ENCODE results near the gene CDRT4. TPM values are rescaled to one million over a fixed set of nuclear protein-coding genes. Genes with fewer than 3 reads are reported as not detected.

CDRT4 gene
- total RNA-seq, 2 donors from 2014 or later: 12.8 to 16.2 TPM

DNA sequence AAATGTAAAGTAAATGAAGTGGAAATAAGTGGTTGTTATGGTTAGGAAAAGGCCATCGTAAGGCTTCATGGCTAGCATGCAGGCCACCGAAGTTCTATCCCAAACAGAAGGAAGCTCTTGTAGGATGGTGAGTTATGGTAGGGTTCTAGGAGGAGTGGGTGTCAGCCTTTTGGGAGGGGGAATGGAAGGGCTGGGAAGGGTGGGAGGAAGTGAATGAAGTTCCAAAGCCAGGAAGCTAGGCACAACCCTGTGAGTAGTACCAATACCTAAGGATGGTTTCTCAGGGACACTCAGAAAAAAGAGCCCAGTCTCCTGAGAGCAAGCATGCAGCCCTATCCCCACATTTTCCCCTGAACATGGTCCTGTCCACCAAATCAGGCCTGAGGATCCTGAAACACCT lies 36.3 kb upstream of the CDRT4 start:
- Mint-ChIP-seq H3K4me1 (ENCODE audit: low read depth) (peaks cover 7% of the 10 kb centered on the region), H3K9me3 (no peaks in the 10 kb centered on the region), H3K27ac (no peak overlapping the region), H3K4me3 (no peak overlapping the region), H3K27me3 (ENCODE audit: low read depth) (no peaks in the 10 kb centered on the region), H3K36me3 (ENCODE audit: insufficient read depth in 2 of 2) (peaks cover 0 to 2% of the 10 kb centered on the region in 2 donors)
- no peak for ATAC-seq (replicated peaks in 1 of 2)
- no peak for DNase-seq

DNA sequence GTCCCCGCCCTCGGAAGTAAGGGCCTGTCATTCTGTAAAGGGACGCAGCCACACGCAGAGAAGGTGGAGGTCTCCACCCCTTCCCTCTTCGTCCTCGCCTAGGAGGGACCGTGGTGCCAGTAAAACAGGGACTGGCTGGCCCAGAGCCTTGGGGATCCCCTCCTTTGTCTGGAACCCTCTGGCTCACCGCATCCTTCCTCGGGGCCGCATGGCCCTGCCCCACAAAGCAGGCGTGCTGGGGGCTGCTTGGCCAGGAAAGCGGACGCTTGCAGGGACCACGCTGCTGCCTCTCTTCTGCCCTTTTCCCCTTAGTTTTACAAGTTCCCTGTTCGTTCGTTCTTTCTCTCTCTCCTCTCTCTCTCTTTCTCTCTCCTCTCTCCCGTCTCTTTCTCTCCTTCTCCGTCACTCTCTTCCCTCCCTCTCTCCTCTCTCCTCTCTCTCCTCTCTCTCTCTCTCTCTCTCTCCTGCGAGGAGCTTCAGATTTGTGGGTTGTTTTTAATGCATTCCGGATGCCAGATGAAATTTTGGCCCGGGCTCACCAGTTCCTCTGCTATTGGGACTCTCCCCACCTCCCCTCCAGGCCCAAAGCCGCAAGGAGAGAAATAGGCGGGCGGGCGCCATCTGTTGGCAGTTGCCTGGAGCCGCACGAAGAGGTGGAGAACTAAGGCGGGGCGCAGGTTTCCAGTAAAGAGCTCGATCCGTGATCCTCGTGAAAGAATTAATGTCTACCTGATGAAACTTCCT lies 35.1 kb upstream of the CDRT4 start:
- peak; percentile 80 to 88 for ATAC-seq (replicated peaks in 1 of 2)
- Mint-ChIP-seq H3K36me3 (ENCODE audit: insufficient read depth in 2 of 2) (peaks cover 0 to 2% of the 10 kb centered on the region in 2 donors), H3K4me1 (ENCODE audit: low read depth) (peaks cover 7% of the 10 kb centered on the region), H3K9me3 (no peaks in the 10 kb centered on the region), H3K27me3 (ENCODE audit: low read depth) (no peaks in the 10 kb centered on the region), H3K4me3 (no peak overlapping the region), H3K27ac (no peak overlapping the region)
- DNase-seq: peak; percentile 75 to 76

DNA sequence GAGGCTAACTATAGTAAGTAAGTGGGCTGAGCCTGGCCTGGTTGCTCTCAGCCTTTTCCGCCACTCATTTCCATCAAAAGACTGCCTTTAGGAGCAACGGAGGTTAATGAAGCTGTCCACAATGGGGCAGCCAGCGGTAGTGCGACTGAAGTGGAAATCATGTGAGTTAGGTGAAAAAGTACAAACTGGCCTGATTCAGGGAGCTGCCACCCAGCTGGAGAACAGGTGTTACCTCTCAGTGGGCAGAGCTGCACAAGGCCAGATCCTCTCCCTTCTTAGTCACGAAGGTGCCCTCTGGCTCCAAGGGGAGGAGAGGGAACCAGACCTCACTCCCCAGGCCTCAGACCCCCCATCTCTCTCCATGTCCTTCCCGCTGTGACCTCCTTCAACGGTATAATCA lies 34.4 kb upstream of the CDRT4 start:
- Mint-ChIP-seq H3K27ac (no peak overlapping the region), H3K36me3 (ENCODE audit: insufficient read depth in 2 of 2) (peaks cover 0 to 2% of the 10 kb centered on the region in 2 donors), H3K27me3 (ENCODE audit: low read depth) (no peaks in the 10 kb centered on the region), H3K4me3 (no peak overlapping the region), H3K4me1 (ENCODE audit: low read depth) (peaks cover 7% of the 10 kb centered on the region), H3K9me3 (no peaks in the 10 kb centered on the region)
- ATAC-seq (replicated peaks in 1 of 2) (no peak), DNase-seq (no peak)

DNA sequence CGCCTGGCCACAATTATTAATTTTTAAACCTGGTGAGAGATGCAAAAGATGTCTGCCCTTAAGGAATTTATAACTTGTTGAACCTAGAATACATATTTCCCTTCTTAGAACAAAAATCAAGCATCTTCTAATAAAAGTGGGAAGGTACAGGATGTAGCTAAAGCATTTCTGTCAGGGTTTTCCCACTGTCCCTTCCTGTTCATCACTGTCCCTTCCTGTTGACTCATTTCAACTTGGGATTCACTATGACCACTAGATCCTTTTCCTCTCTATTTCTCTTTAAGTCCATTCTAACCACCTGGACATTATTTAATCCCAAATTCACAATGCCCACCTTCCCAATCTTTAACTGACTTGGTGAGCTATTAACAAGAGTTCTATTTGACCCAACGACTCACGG lies 33.9 kb upstream of the CDRT4 start:
- no peak for ATAC-seq (replicated peaks in 1 of 2)
- H3K27me3 Mint-ChIP-seq (ENCODE audit: low read depth): no peaks in the 10 kb centered on the region
- H3K4me1 Mint-ChIP-seq (ENCODE audit: low read depth): peaks cover 7% of the 10 kb centered on the region
- no peak overlapping the region for H3K4me3 Mint-ChIP-seq
- peaks cover 0 to 2% of the 10 kb centered on the region in 2 donors for H3K36me3 Mint-ChIP-seq (ENCODE audit: insufficient read depth in 2 of 2)
- no peak for DNase-seq
- H3K27ac Mint-ChIP-seq: no peak overlapping the region
- H3K9me3 Mint-ChIP-seq: no peaks in the 10 kb centered on the region

DNA sequence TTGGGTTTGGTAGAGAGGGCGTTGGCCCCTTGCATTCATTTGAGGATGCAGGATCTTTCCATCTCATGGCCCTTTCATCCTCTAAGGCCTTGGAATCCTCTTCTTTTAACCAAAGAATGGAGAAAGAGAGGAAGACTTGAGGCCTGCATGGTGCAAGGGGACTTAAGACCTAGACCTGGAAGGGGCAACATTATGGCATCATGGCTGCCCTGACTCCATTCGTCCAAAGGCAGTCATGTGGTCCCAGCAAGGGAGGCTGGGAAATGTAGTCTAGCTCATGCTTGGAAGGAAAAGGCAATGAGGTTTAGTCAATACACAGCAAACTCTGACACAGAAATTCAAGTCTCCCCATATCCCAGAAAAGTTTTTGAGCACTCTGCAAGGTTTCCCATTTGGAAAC lies 30.7 kb upstream of the CDRT4 start:
- Mint-ChIP-seq H3K4me1 (ENCODE audit: low read depth) (peaks cover 7% of the 10 kb centered on the region), H3K36me3 (ENCODE audit: insufficient read depth in 2 of 2) (peaks cover 0 to 2% of the 10 kb centered on the region in 2 donors), H3K4me3 (no peak overlapping the region), H3K27me3 (ENCODE audit: low read depth) (no peaks in the 10 kb centered on the region), H3K9me3 (no peaks in the 10 kb centered on the region), H3K27ac (no peak overlapping the region)
- DNase-seq (no peak), ATAC-seq (replicated peaks in 1 of 2) (no peak)

DNA sequence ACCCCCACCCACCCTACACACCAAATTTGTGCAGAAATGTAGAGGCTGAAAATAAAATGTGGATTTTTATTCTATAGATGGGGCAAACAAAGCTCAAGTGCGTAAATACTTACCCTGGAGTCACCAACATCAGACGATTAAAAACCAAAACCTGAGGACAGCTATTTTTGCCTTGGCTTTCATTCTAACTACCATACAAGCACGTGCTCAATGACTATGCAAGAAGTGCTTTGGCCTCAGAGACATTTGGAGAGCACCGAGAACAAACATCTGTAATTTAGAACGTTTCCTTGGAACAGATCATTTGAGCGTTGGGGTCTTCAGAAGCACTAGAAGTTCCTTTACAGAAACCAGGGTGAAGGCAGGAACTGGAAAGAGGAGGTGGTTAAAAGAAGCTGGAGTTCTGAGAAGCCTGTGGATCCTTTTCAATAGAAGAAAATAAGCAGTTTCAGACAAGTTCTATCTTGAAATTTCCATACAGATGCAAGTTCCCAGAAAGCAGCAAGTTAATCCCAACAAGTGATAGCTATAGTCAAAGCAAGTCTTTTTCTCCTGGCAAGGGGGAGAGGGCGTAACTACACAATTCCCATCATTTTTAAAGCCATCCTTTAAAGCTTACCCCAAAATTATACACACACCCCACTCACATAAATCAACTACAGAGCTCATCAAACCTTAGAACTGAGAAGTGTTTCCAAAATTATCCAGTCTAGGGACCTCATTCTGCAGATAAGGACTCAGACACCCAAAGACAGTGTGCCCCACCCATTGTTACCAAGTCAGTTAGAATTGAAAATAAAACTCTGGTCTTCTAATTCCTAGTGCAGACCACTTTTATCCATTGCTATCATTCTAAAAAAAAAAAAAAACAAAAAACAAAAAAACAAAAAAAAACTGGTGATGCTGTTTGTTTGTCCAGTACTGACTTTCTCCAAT lies 29.6 kb upstream of the CDRT4 start:
- DNase-seq (no peak), ATAC-seq (replicated peaks in 1 of 2) (no peak)
- Mint-ChIP-seq H3K27ac (no peak overlapping the region), H3K36me3 (ENCODE audit: insufficient read depth in 2 of 2) (peaks cover 0 to 2% of the 10 kb centered on the region in 2 donors), H3K27me3 (ENCODE audit: low read depth) (no peaks in the 10 kb centered on the region), H3K4me3 (no peak overlapping the region), H3K4me1 (ENCODE audit: low read depth) (no peaks in the 10 kb centered on the region), H3K9me3 (no peaks in the 10 kb centered on the region)

DNA sequence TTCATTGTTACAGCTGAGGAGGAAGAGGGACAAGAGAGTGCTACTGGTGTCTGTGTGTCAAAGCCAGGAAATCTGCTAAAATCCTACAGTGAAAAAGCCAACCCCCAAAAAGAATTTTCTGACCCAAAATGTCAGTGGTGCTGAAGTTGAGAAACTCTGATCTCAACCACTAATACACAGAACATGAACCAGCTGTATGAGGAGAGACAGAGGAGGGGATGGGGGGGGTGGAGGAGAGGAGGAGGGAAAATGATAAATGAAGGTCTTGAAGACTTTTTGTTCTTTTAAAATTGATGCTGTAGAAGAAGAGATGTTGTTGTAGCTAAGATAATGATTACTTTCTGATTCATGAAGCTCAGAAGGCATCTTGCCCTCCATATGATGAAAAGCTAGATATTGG lies 27.4 kb upstream of the CDRT4 start:
- DNase-seq (no peak), ATAC-seq (replicated peaks in 1 of 2) (no peak)
- Mint-ChIP-seq H3K27ac (no peak overlapping the region), H3K9me3 (no peaks in the 10 kb centered on the region), H3K27me3 (ENCODE audit: low read depth) (no peaks in the 10 kb centered on the region), H3K4me3 (no peak overlapping the region), H3K4me1 (ENCODE audit: low read depth) (peaks cover 15% of the 10 kb centered on the region), H3K36me3 (ENCODE audit: insufficient read depth in 2 of 2) (no peaks in the 10 kb centered on the region)

DNA sequence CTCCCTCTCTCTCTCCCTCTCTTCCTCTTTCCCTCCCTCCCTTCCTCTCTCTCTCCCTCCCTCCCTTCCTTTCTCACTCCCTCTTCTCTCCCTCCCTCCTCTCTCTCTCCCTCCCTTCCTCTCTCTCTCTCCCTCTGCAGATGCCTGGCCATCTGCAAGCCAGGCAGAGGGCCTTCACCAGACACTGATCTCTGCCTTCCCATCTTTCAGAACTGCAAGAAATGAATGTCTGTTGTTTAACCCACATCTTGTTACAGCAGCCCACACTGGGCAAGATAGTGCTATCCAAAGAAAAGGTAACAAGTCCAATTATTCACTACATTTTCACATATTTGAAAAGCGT lies 26.2 kb upstream of the CDRT4 start:
- Mint-ChIP-seq H3K36me3 (ENCODE audit: insufficient read depth in 2 of 2) (no peaks in the 10 kb centered on the region), H3K4me1 (ENCODE audit: low read depth) (peaks cover 15% of the 10 kb centered on the region), H3K9me3 (no peaks in the 10 kb centered on the region), H3K27ac (no peak overlapping the region), H3K4me3 (no peak overlapping the region), H3K27me3 (ENCODE audit: low read depth) (no peaks in the 10 kb centered on the region)
- ATAC-seq (replicated peaks in 1 of 2) (no peak), DNase-seq (no peak)

DNA sequence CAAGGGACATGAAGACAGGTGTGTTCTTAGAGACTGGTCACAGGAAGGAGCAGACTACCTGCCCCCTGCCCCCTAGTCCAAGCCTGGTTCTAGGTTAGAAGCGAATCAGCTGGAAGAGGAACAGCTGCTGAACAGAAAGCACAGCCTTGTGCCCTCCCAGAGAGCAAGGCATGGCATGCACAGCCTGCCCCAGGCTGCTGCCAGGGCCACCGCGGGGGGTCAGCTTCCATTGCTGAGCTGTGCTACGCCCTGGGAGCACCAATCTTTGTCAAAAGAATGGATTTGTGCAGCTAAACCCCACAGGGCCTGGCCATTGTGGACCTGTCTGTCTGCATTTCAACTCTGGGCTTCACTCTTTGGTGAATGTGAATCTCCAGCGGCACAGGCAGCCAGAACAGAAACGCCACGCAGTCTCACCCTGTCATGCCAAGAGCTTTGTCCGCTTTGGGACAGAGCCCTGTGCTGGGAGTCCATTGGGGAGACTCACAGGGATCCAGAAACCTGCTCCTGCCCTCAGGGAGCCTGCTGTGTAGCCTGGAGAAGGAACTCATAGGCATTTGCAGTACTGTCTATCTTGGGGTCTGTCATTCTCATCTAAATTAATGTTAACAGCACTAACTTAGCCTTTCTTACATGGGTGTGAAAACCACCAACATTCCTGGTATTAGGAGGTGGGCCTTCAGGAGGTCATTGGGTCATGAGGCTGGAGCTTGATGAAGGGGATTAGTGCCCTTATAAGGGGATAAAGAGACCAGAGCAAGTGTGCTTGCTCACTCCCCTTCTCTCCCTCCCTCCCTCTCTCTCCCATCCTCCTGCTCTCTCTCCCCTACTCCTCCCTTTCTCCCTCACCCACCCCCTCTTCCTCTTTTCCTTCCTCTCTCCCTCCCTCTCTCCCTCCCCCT lies 25.6 kb upstream of the CDRT4 start:
- no peak for ATAC-seq (replicated peaks in 1 of 2)
- no peaks in the 10 kb centered on the region for H3K36me3 Mint-ChIP-seq (ENCODE audit: insufficient read depth in 2 of 2)
- H3K4me3 Mint-ChIP-seq: no peak overlapping the region
- no peaks in the 10 kb centered on the region for H3K27me3 Mint-ChIP-seq (ENCODE audit: low read depth)
- H3K27ac Mint-ChIP-seq: no peak overlapping the region
- no peaks in the 10 kb centered on the region for H3K9me3 Mint-ChIP-seq
- H3K4me1 Mint-ChIP-seq (ENCODE audit: low read depth): peaks cover 15% of the 10 kb centered on the region
- no peak for DNase-seq

DNA sequence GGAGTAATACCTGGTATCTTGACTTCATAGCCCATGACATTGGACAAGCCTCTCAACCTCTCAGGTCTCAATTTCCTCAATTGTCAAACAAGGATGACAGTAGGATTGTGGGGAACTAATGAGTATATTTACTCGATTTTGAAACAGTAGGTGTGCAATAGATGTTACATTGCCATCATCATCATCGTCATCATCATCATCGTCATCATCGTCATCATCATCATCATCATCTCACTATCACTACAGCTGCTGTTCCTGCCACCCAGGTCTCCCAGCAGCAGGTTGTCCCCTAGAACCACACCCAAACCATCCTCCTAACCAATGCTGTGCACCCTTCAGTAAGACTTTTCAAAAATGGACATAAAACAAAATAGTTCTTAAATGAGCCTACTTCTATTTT lies 24.8 kb upstream of the CDRT4 start:
- H3K36me3 Mint-ChIP-seq (ENCODE audit: insufficient read depth in 2 of 2): no peaks in the 10 kb centered on the region
- H3K4me3 Mint-ChIP-seq: no peak overlapping the region
- H3K9me3 Mint-ChIP-seq: no peaks in the 10 kb centered on the region
- H3K4me1 Mint-ChIP-seq (ENCODE audit: low read depth): peaks cover 15% of the 10 kb centered on the region
- H3K27ac Mint-ChIP-seq: no peak overlapping the region
- DNase-seq (no peak), ATAC-seq (replicated peaks in 1 of 2) (no peak)
- no peaks in the 10 kb centered on the region for H3K27me3 Mint-ChIP-seq (ENCODE audit: low read depth)

DNA sequence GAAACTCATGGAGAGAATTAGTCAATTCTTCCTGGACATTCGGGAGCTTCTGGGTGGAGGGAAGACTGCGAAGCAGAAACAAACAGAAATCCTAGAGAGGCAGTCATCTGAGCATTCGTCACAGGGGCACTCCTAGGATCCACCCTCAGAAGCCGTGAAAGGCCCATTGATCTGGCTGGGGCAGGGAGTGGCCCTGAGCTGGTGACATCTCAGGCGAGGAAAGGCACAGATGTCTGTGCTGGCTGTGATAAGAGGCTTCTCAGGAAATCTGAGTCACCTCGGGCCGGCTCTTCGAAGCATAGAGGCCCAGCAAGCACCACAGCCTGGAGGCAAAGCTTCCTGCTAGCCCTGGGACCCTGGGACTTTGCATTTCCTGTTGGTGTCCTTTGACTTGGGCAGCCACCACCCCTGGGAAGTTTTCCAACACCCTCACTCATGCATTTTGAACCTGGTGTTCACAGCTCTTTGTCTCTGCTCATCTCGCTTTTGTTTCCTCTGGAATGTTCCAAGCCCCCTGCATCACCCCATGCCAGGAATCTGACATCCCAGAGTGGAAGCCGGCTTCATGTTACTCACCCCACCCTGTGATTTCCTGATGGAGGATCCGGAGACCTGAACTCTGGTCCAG lies 23.3 kb upstream of the CDRT4 start:
- Mint-ChIP-seq H3K4me3 (no peak overlapping the region), H3K9me3 (no peaks in the 10 kb centered on the region), H3K4me1 (ENCODE audit: low read depth) (peaks cover 15% of the 10 kb centered on the region), H3K27me3 (ENCODE audit: low read depth) (no peaks in the 10 kb centered on the region), H3K27ac (no peak overlapping the region), H3K36me3 (ENCODE audit: insufficient read depth in 2 of 2) (no peaks in the 10 kb centered on the region)
- ATAC-seq (replicated peaks in 1 of 2): peak; percentile 73 to 94
- DNase-seq: peak; percentile 8 to 38

DNA sequence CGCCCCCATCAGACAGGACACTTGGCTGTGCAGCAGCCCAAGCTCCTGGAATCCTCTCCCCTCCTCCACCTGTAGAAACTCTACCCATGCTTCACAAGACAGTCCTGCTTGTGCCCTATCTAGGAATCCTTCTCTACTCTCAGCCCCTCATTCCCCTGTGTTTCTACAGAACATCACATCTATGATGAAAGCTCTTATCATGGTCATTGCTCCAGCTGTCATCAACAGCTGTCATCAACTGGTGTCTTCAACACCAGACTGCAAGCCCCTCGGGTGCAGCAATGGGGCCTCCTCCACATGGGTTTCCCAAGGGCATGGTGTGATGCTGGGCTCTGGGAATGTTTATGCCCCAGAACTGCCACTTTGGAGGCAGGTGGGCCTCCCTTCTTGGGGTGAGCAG lies 21.1 kb upstream of the CDRT4 start:
- DNase-seq (no peak), ATAC-seq (replicated peaks in 1 of 2) (no peak)
- H3K36me3 Mint-ChIP-seq (ENCODE audit: insufficient read depth in 2 of 2): no peaks in the 10 kb centered on the region
- no peaks in the 10 kb centered on the region for H3K27me3 Mint-ChIP-seq (ENCODE audit: low read depth)
- H3K4me3 Mint-ChIP-seq: no peak overlapping the region
- peaks cover 15% of the 10 kb centered on the region for H3K4me1 Mint-ChIP-seq (ENCODE audit: low read depth)
- no peaks in the 10 kb centered on the region for H3K9me3 Mint-ChIP-seq
- no peak overlapping the region for H3K27ac Mint-ChIP-seq
